HUDEP-2 (cell line): Measurements from ENCODE around the gene LNPEP.

Experiments
- DNase-seq, 76 experiments: peaks; one replicate each; lab custom pipeline; 2025; ENCODE audit not compliant: unreplicated experiment in 76 of 76; lab: John Stamatoyannopoulos, UW

Gene LNPEP

DNA sequence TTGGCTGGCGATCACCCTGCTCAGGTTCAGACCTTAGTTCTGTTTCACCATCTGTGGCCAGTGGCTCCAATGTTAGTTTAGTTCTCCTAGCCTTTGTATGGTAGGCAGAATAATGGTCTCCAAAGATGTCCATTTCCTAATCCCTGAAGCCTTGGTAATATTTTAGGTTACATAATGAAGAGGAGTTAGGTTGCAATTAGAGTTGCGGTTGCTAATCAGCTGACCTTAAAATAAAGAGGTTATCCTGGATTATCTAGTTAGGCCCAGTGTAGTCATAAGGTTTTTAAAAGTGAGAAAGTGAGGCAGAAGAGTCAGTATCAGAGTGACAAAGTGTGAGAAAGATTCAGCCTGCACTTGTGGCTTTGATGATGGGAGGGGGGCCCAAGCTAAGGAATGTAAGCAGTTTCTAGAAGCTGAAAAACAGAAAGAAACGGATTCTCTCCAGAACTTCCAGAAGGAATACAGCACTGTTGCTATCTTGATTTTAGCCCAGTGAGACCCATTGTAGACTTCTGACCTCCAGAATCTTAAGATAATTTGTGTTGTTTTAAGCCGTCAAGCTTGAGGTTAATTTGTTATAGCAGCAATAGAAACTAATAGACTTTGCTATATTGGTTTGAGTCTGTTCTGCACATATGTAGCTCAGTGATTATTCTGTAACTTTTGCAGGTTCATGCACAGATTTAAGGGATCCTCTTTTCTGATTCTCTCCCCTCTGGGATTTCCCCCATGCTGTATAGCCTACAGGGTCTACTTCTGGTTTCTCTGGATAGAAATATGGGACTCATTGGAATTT, 21.6 kb downstream of the LNPEP start:
- DNase-seq, result no peak

DNA sequence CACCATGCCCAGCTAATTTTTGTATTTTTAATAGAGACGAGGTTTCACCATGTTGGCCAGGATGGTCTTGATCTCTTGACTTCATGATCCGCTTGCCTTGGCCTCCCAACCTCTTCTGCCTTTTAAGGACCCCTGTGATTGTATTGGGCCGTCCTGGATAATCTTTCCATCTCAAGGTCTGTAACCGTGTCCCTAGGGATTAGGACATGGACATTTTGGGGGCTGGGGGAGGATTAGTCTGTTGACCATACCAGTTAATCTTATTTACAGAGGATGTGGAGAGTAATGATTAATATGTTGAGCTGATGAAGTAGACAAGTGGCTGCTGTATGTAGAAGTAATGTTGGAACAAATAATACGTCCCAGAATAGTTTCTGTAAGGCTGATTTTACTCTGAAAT, 23.1 kb downstream of the LNPEP start:
- DNase-seq, result no peak

DNA sequence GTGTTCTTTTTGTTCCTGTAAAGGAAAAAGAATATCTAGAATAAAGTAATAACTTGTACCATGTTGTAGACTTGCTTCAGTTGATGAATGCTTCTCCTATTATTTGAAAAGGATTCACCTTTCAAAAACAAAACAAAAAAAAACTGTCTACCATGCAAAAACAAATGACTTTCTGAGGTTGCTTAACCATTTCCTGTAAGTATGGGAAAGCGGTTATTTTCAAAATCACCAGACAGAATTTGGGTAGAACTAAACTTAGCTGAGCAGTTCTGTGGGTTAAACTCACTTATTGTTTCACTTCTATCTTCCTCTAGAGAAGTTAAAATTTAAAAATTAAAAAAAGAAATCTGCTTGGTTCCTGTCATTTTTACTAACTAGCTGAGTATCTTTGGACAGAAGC, 25.2 kb downstream of the LNPEP start:
- DNase-seq, result no peak

DNA sequence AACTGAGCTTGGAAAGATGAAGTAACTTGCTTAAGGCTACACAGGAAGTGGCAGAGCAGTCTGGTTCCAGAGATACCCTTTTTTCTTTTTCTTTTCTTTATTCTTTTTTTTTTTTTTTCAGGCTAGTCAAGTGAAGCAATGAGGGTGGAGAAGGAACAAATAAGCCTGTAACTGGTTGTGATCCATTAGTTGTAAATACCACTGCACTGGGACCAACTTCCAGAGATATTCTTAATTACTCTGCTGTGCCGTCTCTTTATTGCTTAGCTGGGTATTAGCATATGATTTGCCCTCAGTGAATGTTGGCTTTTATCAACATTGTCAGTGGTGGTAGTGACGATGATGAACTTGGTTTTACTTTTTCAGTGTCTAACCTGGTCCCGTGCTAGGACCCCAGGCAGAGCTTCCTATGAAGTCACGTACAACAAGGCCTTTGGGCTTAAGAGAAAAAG, 26.7 kb downstream of the LNPEP start:
- DNase-seq, result no peak

DNA sequence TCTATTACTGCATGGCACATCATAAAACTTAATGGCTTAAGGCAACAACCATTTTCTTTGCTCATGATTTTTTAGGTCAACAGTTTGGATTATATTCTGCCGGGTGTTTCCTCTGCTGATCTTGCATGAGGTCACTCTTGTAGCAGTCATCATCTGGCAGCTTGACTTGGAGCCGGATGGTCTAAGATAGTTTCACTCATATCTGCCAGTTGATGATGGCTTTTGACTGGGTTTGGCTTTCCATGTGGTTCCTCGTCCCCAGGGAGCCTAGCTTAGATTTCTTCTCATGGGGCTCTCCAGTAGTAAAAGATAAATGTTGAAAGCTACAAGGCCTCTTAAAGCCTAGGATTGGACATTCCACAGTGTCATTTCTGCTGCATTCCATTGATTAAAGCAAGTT, 27.4 kb downstream of the LNPEP start:
- DNase-seq, result peak in 61 of 76 experiments; percentile 1 to 71 (median 34)

DNA sequence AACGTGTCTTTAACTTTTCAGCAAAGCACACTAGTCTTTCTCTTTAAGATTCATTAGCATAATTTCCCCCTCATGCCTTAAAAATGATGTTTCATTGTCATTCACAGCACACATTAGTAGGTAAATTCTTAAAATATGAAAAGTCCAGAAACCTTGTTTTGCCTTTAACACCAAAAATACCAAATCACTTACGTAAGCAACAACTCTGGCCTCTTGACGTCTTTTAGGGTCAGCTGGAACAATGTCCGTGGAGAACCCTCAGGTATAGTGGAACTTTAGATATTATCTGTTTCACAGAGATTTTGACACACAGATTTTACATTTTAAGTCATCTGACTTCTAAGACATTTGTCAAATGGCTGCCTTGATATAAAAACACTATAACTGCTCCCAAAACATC, 30.9 kb downstream of the LNPEP start:
- no peak for DNase-seq

DNA sequence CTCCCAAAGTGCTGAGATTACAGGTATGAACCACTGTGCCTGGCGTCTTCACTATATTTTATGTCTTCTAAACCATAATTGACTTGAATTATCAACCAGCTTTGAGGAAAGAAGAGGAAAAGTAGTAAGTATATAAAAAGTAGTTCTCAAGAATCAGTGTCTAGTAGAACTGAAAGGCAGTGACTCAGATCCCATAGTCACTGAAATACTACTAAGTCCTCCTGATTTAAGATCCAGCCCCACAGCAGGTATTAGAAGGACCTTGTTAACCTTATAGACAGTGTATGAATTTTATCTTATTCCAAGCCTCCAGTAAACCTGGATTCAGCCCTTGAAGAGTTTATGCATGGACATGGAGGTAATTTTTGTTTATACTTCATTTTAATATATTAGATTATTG, 31.5 kb downstream of the LNPEP start:
- no peak for DNase-seq

DNA sequence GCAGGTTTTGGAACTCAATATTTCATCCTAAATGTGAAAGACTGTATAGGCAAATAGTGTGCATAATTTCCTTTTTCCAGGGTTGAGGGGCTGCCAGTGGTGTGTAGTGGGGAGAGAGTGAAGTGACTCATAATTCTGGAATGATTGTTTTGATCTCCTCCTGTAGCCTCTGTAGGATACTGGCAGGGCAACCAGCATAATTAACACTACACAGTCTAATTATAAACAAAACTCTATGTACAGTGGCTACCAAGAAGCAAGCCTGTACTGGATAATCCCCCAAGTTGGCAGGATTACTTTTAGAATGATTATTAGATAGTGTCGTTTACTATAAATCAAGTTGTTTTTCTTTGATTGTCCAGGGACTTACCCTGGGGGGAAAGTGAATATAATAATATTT, 32.2 kb downstream of the LNPEP start:
- no peak for DNase-seq

DNA sequence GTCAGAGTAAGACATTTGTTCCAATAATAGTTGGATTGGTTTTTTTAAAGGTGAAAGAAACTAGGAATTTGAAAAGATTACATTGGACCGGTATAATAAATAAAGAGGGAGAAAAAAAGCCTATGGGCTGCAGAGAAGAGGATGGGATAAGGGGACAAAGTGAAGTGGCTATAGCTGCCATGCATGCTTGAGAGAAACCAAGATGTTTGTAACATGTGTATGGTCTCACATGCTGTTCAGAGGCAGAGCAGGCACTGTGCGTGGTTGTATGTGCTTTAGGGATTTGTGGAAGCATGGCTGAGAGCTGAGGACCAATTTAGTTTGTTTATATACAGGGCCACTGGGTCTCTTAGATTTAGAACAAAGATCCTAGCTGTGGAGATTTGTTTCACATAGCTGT, 32.7 kb downstream of the LNPEP start:
- DNase-seq, result no peak

DNA sequence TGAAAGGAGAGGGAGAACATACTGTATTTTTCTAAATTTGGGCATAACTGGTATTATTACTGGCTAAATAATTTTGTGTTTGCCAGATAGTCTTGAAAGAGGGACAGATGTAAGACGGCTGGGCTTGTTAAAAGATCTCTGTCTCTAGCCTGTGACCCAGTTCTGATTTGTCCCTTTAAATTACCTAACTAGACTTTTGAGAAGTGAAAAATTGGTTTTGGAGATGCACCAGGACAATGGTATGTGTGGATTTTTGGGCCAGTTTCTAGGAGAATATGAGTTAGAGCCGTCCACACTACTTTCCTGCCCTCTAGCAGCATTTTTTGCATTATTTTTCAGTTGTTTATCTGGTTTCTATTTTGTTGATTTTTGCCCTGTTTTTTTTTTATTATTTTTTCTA, 33.5 kb downstream of the LNPEP start:
- no peak for DNase-seq

DNA sequence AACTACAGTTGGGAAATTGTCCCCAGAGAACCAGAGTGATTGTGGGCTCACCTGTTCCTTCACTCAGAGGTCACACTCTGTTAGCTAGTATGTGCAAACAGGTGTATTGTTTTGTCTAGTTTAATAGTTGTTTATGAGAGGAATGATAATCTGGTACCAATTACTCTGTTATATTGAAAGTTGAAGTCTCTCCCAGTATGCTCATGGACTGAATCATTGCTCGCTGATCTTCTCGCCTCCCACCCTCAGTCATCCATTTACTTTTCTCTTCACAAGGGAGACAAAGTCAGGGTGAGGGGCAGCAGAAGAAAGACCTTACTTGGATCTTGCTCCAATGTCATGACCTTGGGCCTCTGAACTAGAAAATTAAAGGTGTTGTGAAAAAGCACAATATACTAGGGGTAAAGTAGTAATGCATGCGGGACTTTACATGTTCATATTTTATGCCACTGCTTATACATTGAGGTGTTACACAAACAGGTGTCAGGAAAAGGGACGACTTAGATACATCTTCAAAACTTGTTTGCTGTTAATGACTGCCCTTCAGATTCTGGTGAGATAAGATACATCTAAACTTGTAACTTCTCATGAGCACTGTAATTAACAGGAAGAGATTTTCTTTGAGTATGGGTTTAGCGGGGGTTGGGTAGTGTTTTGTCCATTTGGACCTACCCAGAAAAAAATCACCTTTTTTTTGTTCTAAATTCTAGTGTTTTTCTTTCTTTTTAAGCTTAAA, 36.9 kb downstream of the LNPEP start:
- no peak for DNase-seq

DNA sequence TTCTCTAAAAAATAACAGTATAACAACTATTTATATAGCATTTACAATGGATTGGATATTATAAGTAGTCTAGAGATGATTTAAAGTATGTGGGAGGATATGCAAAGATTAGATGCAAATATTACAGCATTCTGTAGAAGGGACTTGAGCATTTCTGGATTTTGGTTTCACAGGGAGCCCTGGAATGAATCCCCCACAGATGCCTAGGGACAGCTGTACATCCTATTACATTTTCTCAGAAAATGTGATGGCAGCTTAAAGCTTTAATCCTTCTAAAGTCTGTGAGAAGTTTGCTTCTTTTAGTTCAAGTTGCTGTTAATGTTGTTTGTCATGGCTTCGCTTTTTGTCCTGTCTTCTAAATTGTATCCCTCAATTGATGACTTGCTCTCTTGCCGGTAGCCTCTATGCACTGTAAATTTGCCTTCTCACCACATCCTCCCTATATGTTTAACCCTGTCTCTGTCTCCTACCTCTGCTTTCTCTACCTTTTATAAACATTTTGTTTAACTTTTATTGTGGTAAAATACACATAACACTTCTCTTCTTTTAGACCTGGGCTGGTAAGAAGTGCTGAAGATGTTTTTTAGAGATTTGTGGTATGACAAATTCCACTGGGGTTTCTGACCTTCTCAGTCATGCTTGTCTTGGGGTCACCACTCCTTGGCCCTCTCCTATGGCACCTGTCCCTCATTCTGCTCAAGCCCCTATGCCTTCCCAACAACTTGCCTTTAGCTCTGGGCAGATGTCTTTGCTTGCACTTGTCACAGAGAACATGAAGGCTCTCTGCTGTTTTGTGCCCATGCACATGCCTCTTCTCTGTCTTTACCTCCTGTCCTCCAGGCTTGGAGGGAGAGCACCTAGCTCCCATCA, 37.9 kb downstream of the LNPEP start:
- no peak for DNase-seq

DNA sequence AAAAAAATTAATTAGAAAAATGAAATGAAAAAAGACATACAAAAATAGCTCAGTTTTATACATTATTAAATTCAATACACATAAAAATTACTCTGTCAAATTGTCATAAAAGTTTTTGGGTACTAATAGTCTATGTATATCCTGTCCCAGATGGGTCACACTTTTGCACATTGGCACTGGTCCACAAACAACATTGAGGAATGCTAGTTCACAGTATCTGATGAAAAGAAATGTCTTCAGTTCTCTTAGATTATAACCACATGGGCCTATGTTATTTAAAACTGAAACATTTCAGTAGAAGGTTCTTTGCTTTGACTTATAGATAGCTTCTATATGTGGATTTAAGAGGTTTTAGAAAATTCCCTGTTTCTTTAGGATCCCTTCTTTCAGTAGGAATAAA, 39.8 kb downstream of the LNPEP start:
- no peak for DNase-seq

DNA sequence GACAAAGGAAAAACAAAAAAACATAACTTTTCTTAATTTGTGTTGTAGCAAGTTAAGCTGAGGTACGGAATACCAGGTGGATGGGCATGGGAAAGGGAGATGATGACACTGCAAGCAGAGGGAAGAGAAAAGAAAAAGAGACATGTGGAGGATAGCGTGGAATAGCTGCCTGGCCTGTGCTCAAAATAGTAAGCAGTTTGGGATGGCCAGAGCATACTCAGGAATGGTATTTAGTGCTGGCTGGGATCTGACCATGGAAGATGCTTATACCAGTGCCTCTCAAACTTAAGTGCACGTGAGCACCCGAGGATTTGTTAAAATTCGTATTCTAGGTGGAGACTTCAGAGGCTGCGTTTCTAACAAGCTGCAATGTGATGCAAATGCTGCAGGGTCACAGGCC, 41.3 kb downstream of the LNPEP start:
- no peak for DNase-seq

DNA sequence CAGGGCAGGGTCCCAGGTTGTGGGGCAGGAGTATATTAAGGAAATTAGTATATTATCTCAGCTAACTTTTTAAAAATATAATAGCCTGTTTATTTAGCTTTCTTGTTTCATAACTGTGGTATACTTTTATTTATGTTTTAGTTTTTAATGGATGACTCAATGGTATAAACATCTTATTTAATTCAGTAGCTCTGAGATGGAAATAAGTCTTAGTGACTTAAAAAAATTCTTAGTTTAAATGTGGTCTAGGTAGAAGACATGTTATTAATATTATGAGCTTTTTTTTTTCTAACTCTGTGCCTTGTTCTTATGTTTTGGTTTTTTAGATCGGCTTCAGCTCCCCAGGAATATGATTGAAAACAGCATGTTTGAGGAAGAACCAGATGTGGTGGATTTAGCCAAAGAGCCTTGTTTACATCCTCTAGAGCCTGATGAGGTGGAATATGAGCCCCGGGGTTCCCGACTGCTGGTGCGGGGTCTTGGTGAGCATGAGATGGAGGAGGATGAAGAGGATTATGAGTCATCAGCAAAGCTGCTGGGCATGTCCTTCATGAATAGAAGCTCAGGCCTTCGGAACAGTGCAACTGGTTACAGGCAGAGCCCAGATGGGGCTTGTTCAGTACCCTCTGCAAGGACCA, 43.1 kb downstream of the LNPEP start:
- no peak for DNase-seq

DNA sequence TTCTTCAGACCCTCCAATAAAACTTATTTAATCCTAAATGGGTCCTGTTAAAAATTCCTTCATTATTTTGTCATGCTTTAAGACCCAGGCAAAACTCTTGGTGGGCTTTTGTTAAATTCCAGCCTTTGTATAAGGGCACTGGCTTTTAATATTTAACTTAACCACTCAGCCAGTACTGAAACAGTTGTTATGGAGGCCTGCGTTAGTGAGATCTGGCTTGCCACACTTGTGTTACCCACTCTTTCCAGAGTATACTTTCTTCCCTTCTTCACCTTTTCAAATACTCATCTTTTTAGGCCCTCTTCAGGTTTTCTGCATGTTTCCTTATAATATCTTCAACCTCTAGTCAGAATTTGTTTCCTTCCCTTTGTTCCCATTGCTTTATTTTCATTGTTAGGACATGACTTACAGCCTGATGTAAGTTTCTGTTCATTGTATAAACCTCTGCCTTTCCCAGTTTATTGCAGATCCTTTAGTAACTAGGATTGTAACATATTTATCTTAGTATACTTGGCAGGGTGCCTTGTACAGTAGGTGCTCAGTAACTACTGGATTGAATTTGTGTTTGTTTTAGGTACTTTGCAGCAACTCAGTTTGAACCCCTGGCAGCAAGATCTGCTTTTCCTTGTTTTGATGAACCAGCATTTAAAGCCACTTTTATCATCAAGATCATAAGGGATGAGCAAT, 48.8 kb downstream of the LNPEP start:
- no peak for DNase-seq

DNA sequence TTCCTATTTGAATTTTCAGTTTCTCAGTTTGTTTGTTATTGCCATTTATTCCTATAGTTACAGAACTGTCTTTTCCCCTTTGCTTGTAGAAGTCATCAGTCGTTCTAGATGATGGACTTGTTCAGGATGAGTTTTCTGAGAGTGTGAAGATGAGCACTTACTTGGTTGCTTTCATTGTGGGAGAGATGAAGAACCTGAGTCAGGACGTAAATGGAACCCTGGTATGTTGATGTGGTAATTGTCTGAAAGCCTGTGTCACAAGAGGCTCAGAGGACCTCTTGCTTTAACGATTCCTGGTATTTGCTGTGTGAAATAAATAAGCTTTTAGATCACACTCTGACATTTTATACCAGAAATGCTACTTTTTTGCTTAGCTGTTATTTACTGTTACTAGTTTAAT, 50.6 kb downstream of the LNPEP start:
- DNase-seq, result no peak

DNA sequence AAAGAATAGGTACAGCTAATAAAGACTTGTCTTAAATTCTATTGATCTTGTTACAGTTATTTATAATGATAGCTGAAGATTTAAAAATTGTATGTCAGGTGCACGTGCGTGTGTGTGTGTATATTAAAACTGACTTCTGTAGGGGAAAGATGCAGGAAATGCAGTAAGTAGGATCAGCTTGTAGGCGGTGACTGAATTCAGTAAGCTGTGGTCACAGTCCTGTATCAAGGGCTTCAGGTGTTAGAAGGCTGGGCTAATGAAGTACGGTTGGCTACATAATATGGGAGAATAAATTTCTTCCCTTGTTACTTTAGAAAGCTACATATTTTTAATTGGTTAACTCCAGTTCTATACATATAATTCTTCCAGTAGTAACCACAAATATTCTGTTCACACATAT, 54.2 kb downstream of the LNPEP start:
- no peak for DNase-seq

DNA sequence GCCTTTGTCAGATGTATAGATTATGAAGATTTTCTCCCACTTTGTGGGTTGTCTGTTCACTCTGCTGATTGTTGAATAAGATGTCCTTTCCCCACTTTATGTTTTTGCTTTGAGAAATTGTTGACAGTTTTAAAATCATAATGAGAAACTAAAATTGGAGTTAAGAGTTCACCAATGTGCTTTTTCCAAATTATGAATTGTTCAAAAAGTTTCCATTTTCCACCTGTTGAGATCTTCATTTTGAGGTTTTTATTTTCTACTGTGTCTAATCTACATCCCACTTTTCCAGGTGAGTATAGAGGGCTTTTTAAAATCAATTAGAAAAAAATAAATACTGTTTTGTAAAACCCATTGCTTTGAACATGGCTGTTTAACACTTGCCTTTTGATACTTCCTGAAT, 55.8 kb downstream of the LNPEP start:
- no peak for DNase-seq

DNA sequence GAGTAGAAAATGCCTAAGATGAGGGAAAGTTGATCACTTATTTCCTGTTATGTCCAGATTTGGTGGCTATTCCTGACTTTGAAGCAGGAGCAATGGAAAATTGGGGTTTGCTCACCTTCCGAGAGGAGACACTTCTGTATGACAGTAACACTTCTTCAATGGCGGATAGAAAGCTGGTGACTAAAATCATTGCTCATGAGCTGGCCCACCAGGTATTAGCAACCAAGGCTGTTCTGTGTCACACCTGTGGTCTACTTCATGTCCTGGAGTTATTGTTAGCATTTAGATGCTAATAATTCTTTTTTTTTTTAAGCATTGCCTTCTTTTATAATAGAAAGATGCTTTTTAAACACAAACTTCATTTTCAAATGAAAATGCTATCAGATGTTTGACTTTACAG, 57.9 kb downstream of the LNPEP start:
- no peak for DNase-seq
